ENCODE results near the gene PPP2R1B.
A peak's percentile ranks its signal among the peaks of the same experiment; 100 is the strongest.
"Not testable (repeated sequence)": the region's sequence is repeated elsewhere in the genome, so short reads cannot be mapped to it uniquely, and the experiment has no call there.

PPP2R1B gene

GRCh38 chr11:111723595-111723994, 42.6 kb downstream of the PPP2R1B start:
- no peak for DNase-seq

- DNase-seq = peak; percentile 14
Measured at GRCh38 chr11:111722501-111722900, 43.7 kb downstream of the PPP2R1B start.

- DNase-seq = no peak
Measured at GRCh38 chr11:111720801-111721494, 45.2 kb downstream of the PPP2R1B start.

- DNase-seq = no peak
Measured at GRCh38 chr11:111719379-111719778, 46.8 kb downstream of the PPP2R1B start.

GRCh38 chr11:111718859-111719258, 47.3 kb downstream of the PPP2R1B start:
- no peak for DNase-seq

DNA sequence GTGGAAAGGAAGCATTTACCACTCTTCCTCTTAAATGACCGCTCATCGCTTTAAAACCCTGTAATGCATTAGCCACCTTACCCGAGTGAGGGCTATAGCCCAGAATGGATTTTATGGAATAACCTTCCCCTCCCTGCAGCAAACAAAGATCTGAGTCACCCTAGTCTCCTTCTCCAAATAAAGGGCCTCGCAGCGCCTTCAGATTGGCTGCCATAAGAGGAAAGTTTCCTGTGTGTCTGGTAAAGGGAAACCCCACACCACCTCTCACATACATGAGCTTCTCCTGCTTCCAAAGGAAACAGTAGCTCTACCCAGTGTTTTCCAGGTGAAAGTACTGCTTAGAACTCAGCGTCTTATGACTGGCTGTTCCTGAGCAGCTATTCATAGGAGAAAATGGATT, 47.8 kb downstream of the PPP2R1B start:
- no peak for DNase-seq

DNA sequence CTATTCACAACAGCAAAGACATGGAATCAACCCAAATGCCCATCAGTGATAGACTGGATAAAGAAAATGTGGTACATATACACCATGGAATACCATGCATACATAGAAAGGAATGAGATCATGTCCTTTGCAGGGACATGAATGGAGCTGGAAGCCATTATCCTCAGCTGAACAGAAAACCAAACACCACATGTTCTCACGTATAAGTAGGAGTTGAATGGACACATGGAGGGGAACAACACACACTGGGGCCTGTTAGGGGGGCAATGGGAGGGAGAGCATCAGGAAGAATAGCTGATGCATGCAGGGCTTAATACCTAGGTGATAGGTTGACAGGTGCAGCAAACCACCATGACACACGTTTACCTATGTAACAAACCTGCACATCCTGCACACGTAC, 48.5 kb downstream of the PPP2R1B start:
- not testable (repeated sequence) for DNase-seq

- DNase-seq = no peak
Measured at GRCh38 chr11:111715142-111715816, 50.9 kb downstream of the PPP2R1B start.

- DNase-seq = no peak
Measured at GRCh38 chr11:111714522-111714921, 51.7 kb downstream of the PPP2R1B start.

DNA sequence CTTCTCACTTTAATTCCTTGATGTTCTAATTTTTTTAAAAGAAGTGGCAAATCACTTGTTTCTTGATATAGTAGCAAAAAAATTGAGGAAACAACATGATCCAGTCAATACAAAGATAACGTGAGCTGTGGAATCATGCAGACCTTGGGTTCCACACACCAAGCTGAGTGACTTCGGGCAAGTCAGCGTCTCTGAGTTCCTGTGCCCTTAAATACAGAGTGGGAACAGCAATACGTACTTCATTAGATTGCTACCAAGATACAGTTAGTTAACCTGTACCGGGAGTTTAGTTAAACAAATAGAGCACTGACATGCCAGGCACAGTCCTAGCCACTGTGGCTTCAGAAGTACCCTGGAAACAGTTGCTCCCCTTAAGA, 58.5 kb downstream of the PPP2R1B start:
- DNase-seq = no peak

GRCh38 chr11:111707039-111707690, 59.0 kb downstream of the PPP2R1B start:
- DNase-seq = no peak

DNA sequence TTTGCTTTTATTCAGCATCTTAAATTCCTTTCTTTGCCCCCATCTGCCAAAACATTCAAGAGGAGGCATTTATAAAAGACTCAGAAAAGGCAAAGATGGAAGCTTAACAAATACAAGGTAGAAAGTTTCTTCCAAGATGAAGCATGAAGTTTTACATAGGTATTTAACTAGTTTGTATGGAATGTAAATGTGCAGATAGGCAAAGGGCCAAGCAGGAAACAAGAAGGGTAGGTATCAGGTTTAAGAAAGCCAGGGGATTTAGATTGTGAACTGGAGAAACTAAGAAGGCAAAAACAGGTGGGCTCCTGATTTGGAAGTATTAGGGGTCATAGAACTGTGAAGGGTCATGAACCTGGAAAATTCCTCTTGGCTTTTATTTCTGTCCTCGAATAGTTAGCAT, 62.6 kb downstream of the PPP2R1B start:
- DNase-seq = no peak

- no peak for DNase-seq
Measured at GRCh38 chr11:111702623-111703022, 63.6 kb downstream of the PPP2R1B start.

GRCh38 chr11:111700162-111700561, 66.0 kb downstream of the PPP2R1B start:
- no peak for DNase-seq

DNA sequence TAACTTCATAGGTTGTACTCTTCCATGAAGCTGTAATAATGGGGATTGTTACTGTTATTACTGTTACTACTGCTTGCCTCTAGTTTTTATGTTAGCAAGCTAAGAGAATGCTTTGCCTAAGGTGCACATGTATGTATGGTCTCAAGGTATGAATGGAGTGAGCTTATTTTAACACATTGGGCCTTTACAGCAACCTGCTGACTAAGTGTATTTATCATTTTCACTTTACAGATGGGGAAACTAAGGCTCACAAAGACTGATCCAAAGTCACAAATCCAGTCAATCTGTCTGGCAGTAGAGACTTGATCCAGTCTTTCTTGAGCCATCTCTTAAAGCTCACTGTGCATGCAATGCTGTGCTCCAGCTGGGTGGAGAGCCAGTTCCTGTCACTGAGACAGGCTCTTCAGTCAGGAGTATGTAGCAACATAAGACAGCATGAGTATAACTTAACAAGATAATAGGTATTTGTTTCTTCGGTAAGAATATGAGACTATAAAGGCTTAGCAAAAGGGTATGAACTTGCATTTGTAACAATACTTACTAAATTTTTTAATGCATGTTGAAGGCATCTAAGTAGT, 66.5 kb downstream of the PPP2R1B start:
- DNase-seq = no peak

GRCh38 chr11:111698852-111699559, 67.2 kb downstream of the PPP2R1B start:
- no peak for DNase-seq

DNA sequence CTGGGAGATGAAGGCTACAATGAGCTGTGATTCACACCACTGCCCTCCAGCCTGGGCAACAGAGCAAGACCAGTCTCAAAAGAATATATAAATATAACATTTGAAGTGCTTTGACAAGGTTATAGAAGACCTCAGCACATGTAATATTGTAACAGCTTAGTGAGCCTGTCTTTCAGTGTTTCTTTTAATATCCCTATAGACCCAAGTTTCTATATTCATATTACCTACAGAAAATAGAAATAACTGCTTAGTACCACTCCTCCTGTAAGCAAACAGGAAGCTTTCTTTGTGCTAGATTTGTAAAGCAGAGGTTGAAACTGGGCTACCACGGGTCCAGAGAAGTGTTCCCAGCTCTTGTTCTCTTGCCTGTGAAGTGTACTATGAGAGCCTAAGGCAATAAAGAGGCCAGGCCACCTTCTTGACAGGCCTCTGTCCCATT, 68.2 kb downstream of the PPP2R1B start:
- DNase-seq = no peak

GRCh38 chr11:111696556-111696955, 69.6 kb downstream of the PPP2R1B start:
- DNase-seq = no peak

- no peak for DNase-seq
Measured at GRCh38 chr11:111694851-111695250, 71.3 kb downstream of the PPP2R1B start.

GRCh38 chr11:111693224-111693937, 72.8 kb downstream of the PPP2R1B start:
- DNase-seq = no peak

DNA sequence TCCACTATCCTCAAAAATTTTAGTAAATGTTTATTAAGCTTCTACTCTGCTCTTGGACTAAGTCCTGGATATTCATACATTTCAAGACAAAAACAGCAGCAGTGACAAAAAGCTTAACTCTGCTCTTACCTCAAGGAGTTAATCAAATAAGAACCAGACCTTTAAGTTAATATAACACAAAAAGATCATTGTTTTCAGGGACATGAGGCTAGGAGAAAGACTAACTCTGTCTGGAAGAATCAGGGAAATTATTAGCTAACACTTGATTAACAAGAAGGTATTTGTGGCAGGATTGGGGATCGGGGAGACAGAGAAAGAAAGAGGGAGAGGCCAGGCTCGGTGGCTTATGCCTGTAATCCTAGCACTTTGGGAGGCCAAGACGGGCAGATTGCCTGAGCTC, 74.4 kb downstream of the PPP2R1B start:
- DNase-seq = no peak

GRCh38 chr11:111691176-111691575, 75.0 kb downstream of the PPP2R1B start:
- no peak for DNase-seq
